Mesothelial cell of epicardium (in vitro differentiated cells): Measurements from ENCODE around the gene CGRRF1. TPM values are rescaled to one million over a fixed set of nuclear protein-coding genes. Genes with fewer than 3 reads are reported as not detected.

Experiments used
- DNase-seq, 2 experiments: peaks; one replicate each; pipeline ENCODE4 v3.0.0; 2021; ENCODE audit warnings: low spot score in 2 of 2; ENCODE audit not compliant: unreplicated experiment in 2 of 2
- H3K27ac Mint-ChIP-seq: 2 replicates; pipeline ENCODE4 v1.8.0; 2021; ENCODE audit warnings: mixed read lengths
- H3K27me3 Mint-ChIP-seq: 2 replicates; pipeline ENCODE4 v1.8.0; 2021; ENCODE audit warnings: low read depth, mixed read lengths
- H3K36me3 Mint-ChIP-seq: 2 replicates; pipeline ENCODE4 v1.8.0; 2021; ENCODE audit warnings: mixed read lengths
- H3K4me1 Mint-ChIP-seq: 2 replicates; pipeline ENCODE4 v1.8.0; 2021; ENCODE audit warnings: mixed read lengths
- H3K4me3 Mint-ChIP-seq: 2 replicates; pipeline ENCODE4 v1.8.0; 2021; ENCODE audit warnings: mild to moderate bottlenecking, moderate library complexity, mixed read lengths
- H3K9me3 Mint-ChIP-seq: 2 replicates; pipeline ENCODE4 v1.8.0; 2021; ENCODE audit warnings: mixed read lengths
- CTCF ChIP-seq: fragments of 200-600 bp; sonication (generic); IDR thresholded peaks from one replicate; pipeline ENCODE4 v1.5.0; 2021; ENCODE audit warnings: antibody characterized with exemption; ENCODE audit not compliant: unreplicated experiment
- total RNA-seq: library from RNA; stranded (reverse); gene quantifications from 3 replicates; pipeline ENCODE4 v1.2.1, GENCODE V29; 2021

The CGRRF1 gene
- total RNA-seq, 1 donor from 2014 or later: 17.1 TPM

DNA sequence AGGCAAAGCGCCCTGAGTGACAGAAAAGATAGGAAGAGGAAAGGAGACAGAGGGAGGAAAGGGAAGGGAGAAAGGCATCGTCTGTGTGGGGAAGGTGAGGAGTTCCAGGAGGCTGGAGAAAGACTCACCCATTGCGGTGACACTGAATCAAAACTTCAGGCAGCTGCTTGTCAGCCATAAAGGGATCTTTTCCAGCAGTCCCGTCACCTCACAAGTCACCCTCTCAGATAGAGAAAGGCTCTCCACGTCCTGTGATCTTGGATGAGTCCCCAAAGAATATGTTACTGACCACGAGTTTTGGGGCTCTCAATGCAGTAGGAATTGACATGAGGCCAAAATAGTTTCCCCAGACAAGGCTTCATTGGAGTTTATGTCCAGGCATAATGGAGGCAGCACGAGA, 11.1 kb upstream of the CGRRF1 start:
- Mint-ChIP-seq H3K36me3 (no peaks in the 10 kb centered on the region), H3K27me3 (no peaks in the 10 kb centered on the region), H3K27ac (no peak overlapping the region), H3K9me3 (no peaks in the 10 kb centered on the region), H3K4me1 (peaks cover 6% of the 10 kb centered on the region), H3K4me3 (no peak overlapping the region)
- no peak for DNase-seq
- TF ChIP-seq CTCF: no peak

- Mint-ChIP-seq H3K4me3 (no peak overlapping the region), H3K36me3 (no peaks in the 10 kb centered on the region), H3K27me3 (no peaks in the 10 kb centered on the region), H3K9me3 (no peaks in the 10 kb centered on the region), H3K27ac (no peak overlapping the region), H3K4me1 (peaks cover 6% of the 10 kb centered on the region)
- no peak for TF ChIP-seq CTCF
- no peak for DNase-seq
Measured at GRCh38 chr14:54500744-54501143, 9.0 kb upstream of the CGRRF1 start.

DNA sequence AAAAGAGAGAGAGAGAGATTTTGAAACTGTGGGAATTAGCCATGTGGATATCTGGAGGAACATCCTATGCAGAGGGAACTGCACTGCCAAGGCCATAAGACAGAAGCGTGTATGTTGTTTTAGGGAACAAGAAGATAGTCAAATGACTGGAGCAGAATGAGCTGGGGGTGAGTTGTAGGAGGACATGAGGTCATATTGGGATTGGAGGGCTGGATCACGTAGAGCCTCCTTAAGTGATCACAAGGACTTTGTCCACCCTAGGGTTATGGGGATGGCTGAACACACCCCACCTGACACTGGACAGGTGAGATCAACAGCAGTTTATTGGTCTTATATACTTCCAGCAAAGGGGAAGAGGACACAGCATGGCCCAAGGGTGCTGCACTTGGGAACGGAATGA, 8.2 kb upstream of the CGRRF1 start:
- H3K27ac Mint-ChIP-seq: no peak overlapping the region
- no peak overlapping the region for H3K4me3 Mint-ChIP-seq
- no peaks in the 10 kb centered on the region for H3K36me3 Mint-ChIP-seq
- no peaks in the 10 kb centered on the region for H3K27me3 Mint-ChIP-seq
- DNase-seq: no peak
- no peak for TF ChIP-seq CTCF
- H3K4me1 Mint-ChIP-seq: peaks cover 6% of the 10 kb centered on the region
- H3K9me3 Mint-ChIP-seq: no peaks in the 10 kb centered on the region

DNA sequence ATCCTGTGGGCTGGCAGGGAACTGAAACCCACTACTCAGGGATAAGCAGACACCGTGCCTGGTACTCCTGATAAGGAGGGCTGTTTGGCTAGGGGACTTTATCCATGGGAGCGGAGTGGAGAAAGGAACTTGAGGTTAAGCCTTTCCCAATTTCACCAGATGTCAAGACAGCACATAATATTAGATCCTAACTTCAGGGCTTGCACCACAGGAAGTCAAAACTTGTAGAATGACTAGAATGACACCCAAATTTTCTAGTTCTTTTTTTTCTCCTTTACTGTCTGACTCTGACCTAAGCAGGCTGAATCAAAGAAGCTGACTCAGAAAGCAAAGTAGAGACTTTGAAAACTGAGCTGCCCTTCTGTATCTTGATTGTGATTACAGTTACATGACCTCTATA, 7.1 kb upstream of the CGRRF1 start:
- Mint-ChIP-seq H3K36me3 (no peaks in the 10 kb centered on the region), H3K27ac (no peak overlapping the region), H3K4me1 (peaks cover 5% of the 10 kb centered on the region), H3K9me3 (no peaks in the 10 kb centered on the region), H3K27me3 (peaks cover 3% of the 10 kb centered on the region), H3K4me3 (no peak overlapping the region)
- TF ChIP-seq CTCF: no peak
- DNase-seq: no peak

DNA sequence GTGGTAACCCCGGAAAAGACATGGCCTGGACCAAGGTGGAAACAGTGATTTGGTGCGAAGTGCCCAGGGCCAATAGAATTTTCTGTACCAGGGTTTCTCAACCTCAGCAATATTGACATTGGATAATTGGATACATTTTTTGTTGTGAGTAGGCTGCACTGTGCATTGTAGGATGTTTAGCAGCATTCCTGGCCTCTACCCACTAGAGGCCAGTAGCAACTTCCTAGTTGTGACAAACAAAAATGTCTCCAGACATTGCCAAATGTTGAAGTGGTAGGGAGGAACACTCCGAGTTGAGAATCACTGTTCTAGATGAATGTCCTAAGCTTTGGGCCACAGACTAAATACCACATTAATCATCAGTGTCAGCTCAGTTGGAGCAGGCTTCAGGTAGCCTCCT, 6.2 kb upstream of the CGRRF1 start:
- no peaks in the 10 kb centered on the region for H3K4me1 Mint-ChIP-seq
- TF ChIP-seq CTCF: no peak

GRCh38 chr14:54512393-54512792, 2.7 kb downstream of the CGRRF1 start:
- Mint-ChIP-seq H3K27ac (no peak overlapping the region), H3K27me3 (no peaks in the 10 kb centered on the region), H3K36me3 (peaks cover 32% of the 10 kb centered on the region), H3K4me1 (peaks cover 17% of the 10 kb centered on the region), H3K4me3 (no peak overlapping the region), H3K9me3 (peaks cover 28% of the 10 kb centered on the region)
- DNase-seq: no peak
- no peak for TF ChIP-seq CTCF

More for the DNA sequence above, 6.2 kb upstream of the CGRRF1 start:
- no peak overlapping the region for H3K27ac Mint-ChIP-seq
- no peaks in the 10 kb centered on the region for H3K9me3 Mint-ChIP-seq
- H3K4me3 Mint-ChIP-seq: no peak overlapping the region
- DNase-seq: no peak
- H3K36me3 Mint-ChIP-seq: no peaks in the 10 kb centered on the region
- peaks cover 3% of the 10 kb centered on the region for H3K27me3 Mint-ChIP-seq
